CD4-positive, CD25-positive, alpha-beta regulatory T cell (primary cell): ENCODE data around the gene GNAS. TPM values are rescaled to one million over a fixed set of nuclear protein-coding genes. Genes with fewer than 3 reads are reported as not detected.

Experiments
- ATAC-seq, 2 donors: fragments of 150-1000 bp; cut with Tn5 transposase; one replicate each; pipeline ENCODE4 v1.10.0; 2021; ENCODE audit warnings: low read depth in 2 of 2, moderate number of reproducible peaks in 2 of 2, moderate library complexity in 1 of 2
- DNase-seq, 3 donors: peaks; one replicate each; pipeline versions ENCODE4 v3.0.0 to v3.0.0-alpha.2; 2012 to 2022; ENCODE audit warnings: mixed read lengths in 1 of 3
- H3K27ac ChIP-seq: one replicate; pipeline ENCODE4 v1.7.0; 2013; ENCODE audit warnings: mild to moderate bottlenecking, low read length; ENCODE audit not compliant: insufficient read depth, poor library complexity, severe bottlenecking
- H3K27me3 ChIP-seq: one replicate; pipeline ENCODE4 v1.7.0; 2013; ENCODE audit warnings: low read length; ENCODE audit not compliant: control insufficient read depth, insufficient read depth
- H3K36me3 ChIP-seq: one replicate; pipeline ENCODE4 v1.7.0; 2013; ENCODE audit warnings: mild to moderate bottlenecking, low read length, moderate library complexity; ENCODE audit not compliant: control insufficient read depth, insufficient read depth
- H3K4me1 ChIP-seq: 2 replicates; pipeline ENCODE4 v1.7.0; 2013; ENCODE audit warnings: mild to moderate bottlenecking, low read length; ENCODE audit not compliant: insufficient read depth, control insufficient read depth, poor library complexity, severe bottlenecking
- H3K4me3 ChIP-seq: one replicate; pipeline ENCODE4 v1.7.0; 2013; ENCODE audit warnings: low read depth, mild to moderate bottlenecking, low read length, moderate library complexity
- H3K9me3 ChIP-seq, 2 experiments: 1 replicate in 1 of 2; 2 replicates in 1 of 2; pipeline ENCODE4 v1.7.0; 2013; ENCODE audit warnings: low read length in 2 of 2, mild to moderate bottlenecking in 1 of 2, moderate library complexity in 1 of 2; ENCODE audit not compliant: control insufficient read depth in 2 of 2
- H3K27ac Mint-ChIP-seq, 3 donors: one replicate each; pipeline ENCODE4 v1.8.0; 2020 to 2022; ENCODE audit warnings: mild to moderate bottlenecking in 3 of 3, mixed read lengths in 3 of 3, moderate library complexity in 2 of 3
- H3K27me3 Mint-ChIP-seq: one replicate; pipeline ENCODE4 v1.8.0; 2022; ENCODE audit warnings: mild to moderate bottlenecking, mixed read lengths
- H3K36me3 Mint-ChIP-seq: one replicate; pipeline ENCODE4 v1.8.0; 2020; ENCODE audit warnings: mixed read lengths
- H3K4me1 Mint-ChIP-seq, 4 donors: one replicate each; pipeline ENCODE4 v1.8.0; 2020 to 2022; ENCODE audit warnings: mixed read lengths in 4 of 4, mild to moderate bottlenecking in 1 of 4
- H3K4me3 Mint-ChIP-seq, 4 donors: one replicate each; pipeline ENCODE4 v1.8.0; 2020 to 2022; ENCODE audit warnings: mild to moderate bottlenecking in 4 of 4, mixed read lengths in 4 of 4, moderate library complexity in 3 of 4
- H3K9me3 Mint-ChIP-seq, 7 donors: one replicate each; pipeline ENCODE4 v1.8.0; 2020 to 2022; ENCODE audit warnings: mixed read lengths in 7 of 7, mild to moderate bottlenecking in 3 of 7, moderate library complexity in 2 of 7
- polyA plus RNA-seq, 4 donors: library from polyadenylated mRNA; unstranded; fragments of 300-500 nt; fragmentation: Illumina TruSeq; gene quantifications; one replicate each; pipeline ENCODE4 v1.2.3, GENCODE V29; 2021
- total RNA-seq: library from RNA; stranded (reverse); gene quantifications from one replicate; pipeline ENCODE4 v1.2.3, GENCODE V29; 2022

GNAS gene
- total and polyA plus RNA-seq, 5 donors from 2014 or later, result 127 to 890 (median 165) TPM

DNA sequence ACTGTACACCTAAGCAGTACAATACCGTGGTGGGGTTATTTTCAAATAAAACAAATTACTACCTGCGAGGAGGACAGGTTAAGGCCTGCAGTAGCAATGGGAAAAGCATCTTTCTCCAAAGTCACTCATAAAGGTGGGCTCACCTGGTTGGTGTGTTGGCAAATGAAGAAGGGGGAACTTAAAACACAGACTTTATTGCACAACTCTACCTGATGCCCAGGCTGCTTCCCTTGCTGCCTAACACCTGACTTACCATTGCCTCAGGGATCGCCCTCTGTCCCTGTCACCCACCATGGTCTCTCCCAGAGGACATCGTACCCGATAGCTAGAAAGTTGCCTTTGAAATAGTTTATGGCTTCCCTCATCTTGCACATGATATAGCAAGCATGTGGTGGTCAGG is 53.6 kb downstream of the GNAS start:
- peak overlapping the region in 2 of 3 donors; percentile 31 to 69 for H3K27ac Mint-ChIP-seq
- Histone ChIP-seq H3K9me3 (no peaks in the 10 kb centered on the region), H3K36me3 (peaks cover 74% of the 10 kb centered on the region), H3K27me3 (no peaks in the 10 kb centered on the region), H3K27ac (peak overlapping the region; percentile 29), H3K4me3 (no peak overlapping the region), H3K4me1 (peaks cover 33% of the 10 kb centered on the region)
- no peak overlapping the region for H3K4me3 Mint-ChIP-seq
- peaks cover 63% of the 10 kb centered on the region for H3K36me3 Mint-ChIP-seq
- H3K4me1 Mint-ChIP-seq, result peaks cover 25 to 59% (median 38%) of the 10 kb centered on the region in 4 donors
- H3K9me3 Mint-ChIP-seq, result no peaks in the 10 kb centered on the region
- no peaks in the 10 kb centered on the region for H3K27me3 Mint-ChIP-seq
- ATAC-seq (no peak), DNase-seq (no peak)

DNA sequence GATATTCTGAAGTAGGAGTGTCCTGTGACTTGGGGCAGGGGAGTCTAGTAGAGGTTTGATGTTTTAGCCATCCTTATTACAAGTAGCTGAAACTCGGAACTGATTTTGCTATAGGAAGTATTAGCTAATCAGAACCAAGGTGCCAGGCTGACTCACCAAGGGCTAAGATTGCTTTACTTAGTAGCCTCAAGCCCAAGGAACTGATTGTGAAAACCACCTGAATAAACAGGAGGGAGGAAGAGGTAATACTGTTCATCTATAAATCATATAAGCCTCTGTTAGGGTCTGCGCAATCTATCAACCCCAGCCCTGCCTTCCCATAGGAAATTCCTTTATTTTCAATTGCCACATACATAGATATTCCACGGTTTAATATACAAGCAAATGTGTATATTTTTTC is 54.4 kb downstream of the GNAS start:
- peak overlapping the region; percentile 68 for H3K4me3 ChIP-seq
- H3K27me3 ChIP-seq, result no peaks in the 10 kb centered on the region
- peak overlapping the region; percentile 73 to 91 (median 85) for H3K27ac Mint-ChIP-seq
- peaks cover 25 to 56% (median 42%) of the 10 kb centered on the region in 4 donors for H3K4me1 Mint-ChIP-seq
- H3K4me1 ChIP-seq, result peaks cover 32% of the 10 kb centered on the region
- DNase-seq (peak in 1 of 3 donors; percentile 30), ATAC-seq (peak; percentile 30 to 38)
- peaks cover 76% of the 10 kb centered on the region for H3K36me3 ChIP-seq
- peaks cover 68% of the 10 kb centered on the region for H3K36me3 Mint-ChIP-seq
- no peaks in the 10 kb centered on the region for H3K27me3 Mint-ChIP-seq
- H3K9me3 ChIP-seq, result no peaks in the 10 kb centered on the region
- H3K4me3 Mint-ChIP-seq, result peak overlapping the region; percentile 32 to 78 (median 70)
- H3K27ac ChIP-seq, result peak overlapping the region; percentile 67
- H3K9me3 Mint-ChIP-seq, result no peaks in the 10 kb centered on the region

DNA sequence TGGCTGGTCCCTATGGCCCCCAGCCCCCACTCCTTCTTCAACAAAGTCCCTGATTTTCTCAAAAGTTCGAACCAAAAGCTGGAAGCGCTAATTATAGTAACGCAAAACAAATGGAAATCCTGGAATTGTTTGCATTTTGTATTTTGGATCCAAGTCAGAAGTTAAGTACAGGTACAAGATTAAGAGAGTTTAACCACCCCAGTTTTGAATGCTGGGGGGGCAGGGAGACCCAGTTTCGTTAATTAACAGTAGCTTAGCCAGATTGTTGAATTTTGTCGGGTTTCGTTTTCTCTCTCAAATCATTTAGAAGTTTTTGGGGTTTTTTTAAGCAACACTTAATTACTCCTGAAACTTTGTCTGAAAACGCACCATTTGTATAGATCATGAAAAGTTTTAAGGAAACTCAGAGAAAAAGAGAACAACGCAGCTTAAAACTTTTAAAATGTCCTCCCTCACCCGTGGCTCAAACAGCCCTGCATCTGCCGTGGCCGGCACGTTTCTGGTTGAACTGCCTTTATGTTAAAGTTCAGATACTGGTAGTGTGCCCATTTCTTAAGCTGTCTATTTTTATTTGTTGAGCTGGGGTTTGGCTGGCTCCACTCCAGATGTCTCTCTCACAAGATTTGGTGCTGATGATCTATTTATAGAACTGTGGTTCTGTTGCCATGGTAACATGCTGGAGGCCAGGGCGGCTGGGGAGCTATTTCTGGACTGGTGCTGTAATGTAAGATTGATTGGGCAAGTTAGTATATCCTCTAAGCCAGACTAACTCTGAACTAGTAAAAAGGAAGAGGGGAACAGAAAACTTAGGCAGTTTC is 55.0 kb downstream of the GNAS start:
- H3K9me3 Mint-ChIP-seq, result no peaks in the 10 kb centered on the region
- peak overlapping the region; percentile 63 to 78 (median 74) for H3K4me3 Mint-ChIP-seq
- peak; percentile 51 to 65 for ATAC-seq
- H3K27me3 ChIP-seq, result no peaks in the 10 kb centered on the region
- peaks cover 20 to 50% (median 41%) of the 10 kb centered on the region in 4 donors for H3K4me1 Mint-ChIP-seq
- peak overlapping the region; percentile 67 for H3K27ac ChIP-seq
- H3K36me3 Mint-ChIP-seq, result peaks cover 64% of the 10 kb centered on the region
- H3K4me3 ChIP-seq, result peak overlapping the region; percentile 68
- peak; percentile 39 to 76 (median 69) for DNase-seq
- no peaks in the 10 kb centered on the region for H3K9me3 ChIP-seq
- H3K27ac Mint-ChIP-seq, result peak overlapping the region; percentile 73 to 97 (median 91)
- H3K4me1 ChIP-seq, result peaks cover 28% of the 10 kb centered on the region
- no peaks in the 10 kb centered on the region for H3K27me3 Mint-ChIP-seq
- peaks cover 76% of the 10 kb centered on the region for H3K36me3 ChIP-seq

DNA sequence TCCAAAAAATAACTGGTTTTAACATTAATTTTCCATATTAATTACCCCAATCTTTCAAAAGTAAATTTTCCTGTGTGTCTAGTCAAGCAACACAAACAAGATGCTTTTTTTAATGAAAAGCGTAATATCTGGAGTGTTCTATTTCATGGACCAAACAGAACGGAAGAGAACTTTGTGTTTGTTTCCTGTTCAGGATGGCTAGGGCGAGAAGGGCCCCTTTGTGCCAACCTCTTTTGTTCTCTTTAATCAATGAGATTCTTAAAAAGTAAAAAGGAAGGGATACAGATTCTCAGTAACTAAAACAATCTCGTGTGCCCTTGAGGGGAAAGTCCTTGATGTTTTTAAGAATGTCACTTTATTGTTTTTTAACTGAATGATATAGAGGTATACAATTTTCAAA is 55.7 kb downstream of the GNAS start:
- no peaks in the 10 kb centered on the region for H3K9me3 Mint-ChIP-seq
- DNase-seq (no peak), ATAC-seq (no peak)
- Histone ChIP-seq H3K9me3 (no peaks in the 10 kb centered on the region), H3K27me3 (no peaks in the 10 kb centered on the region), H3K27ac (peak overlapping the region; percentile 67), H3K4me3 (peak overlapping the region; percentile 68), H3K36me3 (peaks cover 76% of the 10 kb centered on the region), H3K4me1 (peaks cover 28% of the 10 kb centered on the region)
- H3K27ac Mint-ChIP-seq, result peak overlapping the region; percentile 73 to 97 (median 91)
- H3K36me3 Mint-ChIP-seq, result peaks cover 62% of the 10 kb centered on the region
- H3K4me1 Mint-ChIP-seq, result peaks cover 20 to 51% (median 42%) of the 10 kb centered on the region in 4 donors
- H3K4me3 Mint-ChIP-seq, result peak overlapping the region; percentile 63 to 78 (median 74)
- H3K27me3 Mint-ChIP-seq, result no peaks in the 10 kb centered on the region

DNA sequence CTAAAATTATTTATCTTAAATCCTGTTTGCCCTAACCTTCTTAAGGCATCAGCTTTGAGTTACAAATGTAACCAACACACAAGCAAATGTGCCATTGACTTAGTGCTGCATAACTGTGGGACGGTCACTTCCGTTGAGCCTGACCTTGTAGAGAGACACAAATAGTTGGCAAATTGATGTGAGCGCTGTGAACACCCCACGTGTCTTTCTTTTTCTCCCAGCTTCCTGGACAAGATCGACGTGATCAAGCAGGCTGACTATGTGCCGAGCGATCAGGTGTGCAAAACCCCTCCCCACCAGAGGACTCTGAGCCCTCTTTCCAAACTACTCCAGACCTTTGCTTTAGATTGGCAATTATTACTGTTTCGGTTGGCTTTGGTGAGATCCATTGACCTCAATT is 56.4 kb downstream of the GNAS start:
- H3K4me3 ChIP-seq, result no peak overlapping the region
- H3K27me3 Mint-ChIP-seq, result no peaks in the 10 kb centered on the region
- H3K27ac ChIP-seq, result peak overlapping the region; percentile 67
- no peak for ATAC-seq
- H3K9me3 ChIP-seq, result no peaks in the 10 kb centered on the region
- no peak overlapping the region for H3K27ac Mint-ChIP-seq
- H3K4me3 Mint-ChIP-seq, result no peak overlapping the region
- H3K36me3 ChIP-seq, result peaks cover 70% of the 10 kb centered on the region
- no peaks in the 10 kb centered on the region for H3K27me3 ChIP-seq
- no peaks in the 10 kb centered on the region for H3K9me3 Mint-ChIP-seq
- H3K36me3 Mint-ChIP-seq, result peaks cover 57% of the 10 kb centered on the region
- peaks cover 28% of the 10 kb centered on the region for H3K4me1 ChIP-seq
- no peak for DNase-seq
- H3K4me1 Mint-ChIP-seq, result peaks cover 20 to 51% (median 37%) of the 10 kb centered on the region in 4 donors

DNA sequence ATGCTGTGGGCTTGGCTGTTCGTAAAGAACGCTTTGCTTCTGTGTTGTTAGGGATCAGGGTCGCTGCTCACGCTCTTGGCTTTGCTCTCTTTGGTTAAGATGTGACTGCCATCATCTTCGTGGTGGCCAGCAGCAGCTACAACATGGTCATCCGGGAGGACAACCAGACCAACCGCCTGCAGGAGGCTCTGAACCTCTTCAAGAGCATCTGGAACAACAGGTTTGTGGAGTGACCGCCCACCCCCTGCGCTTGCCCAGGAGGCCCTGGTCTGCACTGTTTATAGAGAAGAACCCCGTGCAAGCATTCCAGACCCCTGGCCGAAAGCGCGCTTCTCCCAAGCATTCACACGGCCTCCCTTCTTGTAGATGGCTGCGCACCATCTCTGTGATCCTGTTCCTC is 57.1 kb downstream of the GNAS start:
- Histone ChIP-seq H3K27ac (no peak overlapping the region), H3K9me3 (no peaks in the 10 kb centered on the region), H3K4me1 (peaks cover 28% of the 10 kb centered on the region), H3K36me3 (peaks cover 63% of the 10 kb centered on the region), H3K4me3 (no peak overlapping the region), H3K27me3 (no peaks in the 10 kb centered on the region)
- peak overlapping the region in 1 of 3 donors; percentile 69 for H3K27ac Mint-ChIP-seq
- H3K36me3 Mint-ChIP-seq, result peaks cover 54% of the 10 kb centered on the region
- DNase-seq (no peak), ATAC-seq (no peak)
- H3K27me3 Mint-ChIP-seq, result no peaks in the 10 kb centered on the region
- no peak overlapping the region for H3K4me3 Mint-ChIP-seq
- H3K4me1 Mint-ChIP-seq, result peaks cover 20 to 50% (median 35%) of the 10 kb centered on the region in 4 donors
- H3K9me3 Mint-ChIP-seq, result no peaks in the 10 kb centered on the region

DNA sequence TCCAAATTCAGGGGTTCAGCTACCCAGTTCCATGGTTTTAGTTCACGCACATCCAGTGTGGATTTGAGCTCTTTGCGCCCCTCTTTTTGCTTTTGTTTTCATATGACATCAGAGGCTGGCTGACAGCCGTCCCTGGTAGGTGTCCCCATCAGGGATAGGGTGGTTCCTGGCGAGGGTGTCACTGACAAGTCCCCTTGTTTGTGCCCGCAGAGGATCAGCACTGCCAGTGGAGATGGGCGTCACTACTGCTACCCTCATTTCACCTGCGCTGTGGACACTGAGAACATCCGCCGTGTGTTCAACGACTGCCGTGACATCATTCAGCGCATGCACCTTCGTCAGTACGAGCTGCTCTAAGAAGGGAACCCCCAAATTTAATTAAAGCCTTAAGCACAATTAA is 58.0 kb downstream of the GNAS start:
- H3K4me1 Mint-ChIP-seq, result peaks cover 20 to 42% (median 30%) of the 10 kb centered on the region in 4 donors
- peaks cover 54% of the 10 kb centered on the region for H3K36me3 ChIP-seq
- DNase-seq (no peak), ATAC-seq (no peak)
- H3K4me3 Mint-ChIP-seq, result peak overlapping the region in 1 of 4 donors; percentile 43
- H3K9me3 Mint-ChIP-seq, result no peaks in the 10 kb centered on the region
- H3K27me3 ChIP-seq, result no peaks in the 10 kb centered on the region
- H3K27ac ChIP-seq, result no peak overlapping the region
- peaks cover 28% of the 10 kb centered on the region for H3K4me1 ChIP-seq
- no peaks in the 10 kb centered on the region for H3K9me3 ChIP-seq
- H3K4me3 ChIP-seq, result no peak overlapping the region
- peaks cover 6% of the 10 kb centered on the region for H3K27me3 Mint-ChIP-seq
- H3K36me3 Mint-ChIP-seq, result peaks cover 45% of the 10 kb centered on the region
- no peak overlapping the region for H3K27ac Mint-ChIP-seq
